ENCODE data around the gene ANXA4.
"Not testable (repeated sequence)": the region's sequence is repeated elsewhere in the genome, so short reads cannot be mapped to it uniquely, and the experiment has no call there.

ANXA4 gene

GRCh38 chr2:69811591-69811990 lies 69.7 kb downstream of the ANXA4 start:
- no peak for DNase-seq

DNA sequence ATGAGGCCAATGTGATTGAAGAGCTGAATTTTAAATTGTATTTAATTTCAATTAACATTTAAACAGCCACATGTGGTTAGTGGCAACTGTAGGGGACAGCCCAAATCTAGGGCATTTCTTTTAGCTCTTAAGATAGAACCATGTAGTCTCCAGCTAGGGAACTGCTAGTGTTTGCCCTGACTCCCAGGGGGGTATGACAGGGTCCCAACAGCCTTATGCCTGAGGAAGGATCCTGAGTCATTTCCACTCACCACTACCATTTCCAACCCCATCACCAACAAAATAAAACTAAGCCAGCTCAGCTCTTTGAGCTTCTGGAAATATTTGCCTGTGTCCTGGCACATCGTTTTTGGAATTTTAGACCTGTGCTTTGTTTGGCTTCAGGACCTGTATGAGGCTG lies 73.8 kb downstream of the ANXA4 start:
- no peak for DNase-seq

GRCh38 chr2:69816923-69817542 lies 75.1 kb downstream of the ANXA4 start:
- DNase-seq = peak; percentile 63

- DNase-seq = no peak
These were observed 76.0 kb downstream of the ANXA4 start for GRCh38 chr2:69817729-69818501.

DNA sequence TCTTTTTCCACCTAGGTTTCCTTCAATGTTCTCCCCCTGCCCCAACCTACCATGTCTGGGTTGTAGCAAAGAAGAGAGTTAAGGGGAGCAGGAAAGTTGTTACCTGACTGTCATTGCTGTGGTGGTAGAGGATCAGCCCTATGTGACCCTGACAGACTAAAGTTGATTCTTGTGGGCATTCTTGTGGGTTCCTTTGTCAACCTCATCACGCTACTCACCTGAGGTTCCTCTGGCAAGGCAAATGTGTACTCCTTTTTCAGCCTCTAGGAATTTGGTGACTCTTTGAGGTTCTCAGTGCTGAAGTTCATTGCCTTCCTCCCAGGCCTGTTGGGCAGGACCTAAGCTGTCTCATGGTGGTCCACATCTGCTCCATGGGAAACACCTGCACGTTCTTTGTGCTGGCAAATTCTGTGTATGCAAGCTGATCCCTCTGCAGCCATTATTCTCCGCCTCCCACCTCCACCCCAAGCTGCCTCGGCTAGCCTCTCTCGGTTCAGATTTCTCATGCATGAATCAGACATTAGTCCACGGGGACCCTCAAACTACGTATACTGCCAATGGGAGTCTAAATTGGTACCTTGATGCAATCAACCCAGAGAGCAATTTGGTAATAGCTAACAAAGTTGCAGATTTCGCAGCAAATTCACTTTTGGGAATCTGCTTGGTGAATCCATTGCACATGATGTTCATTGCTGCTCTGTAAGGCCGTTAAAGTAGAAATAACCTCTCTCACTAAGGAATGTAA lies 86.0 kb downstream of the ANXA4 start:
- no peak for DNase-seq

DNA sequence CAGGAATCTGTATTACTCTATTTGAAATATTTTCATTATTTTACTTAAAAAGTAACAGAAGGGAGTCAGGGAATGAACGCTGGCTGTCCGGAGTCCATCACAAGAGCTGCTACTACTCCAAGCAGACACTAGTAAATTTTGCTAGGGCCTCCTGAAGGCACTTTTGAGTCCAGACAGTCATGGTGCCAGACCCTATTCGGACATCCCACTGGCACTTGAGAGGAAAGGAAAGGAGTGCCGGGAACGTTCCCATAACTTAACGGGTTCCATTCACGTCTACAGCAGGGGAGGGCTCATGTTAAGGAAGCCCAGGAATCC lies 87.0 kb downstream of the ANXA4 start:
- no peak for DNase-seq

GRCh38 chr2:69829256-69830044 lies 87.5 kb downstream of the ANXA4 start, which contains the start of gene GMCL1:
Gene GMCL1, plus strand, starts transcription at chr2:69829660. Its CDS starts 233 bp downstream, at chr2:69829893.
- peak; percentile 70 for DNase-seq

- peak; percentile 29 for DNase-seq
These were observed 88.3 kb downstream of the ANXA4 start for GRCh38 chr2:69830045-69830905.

DNA sequence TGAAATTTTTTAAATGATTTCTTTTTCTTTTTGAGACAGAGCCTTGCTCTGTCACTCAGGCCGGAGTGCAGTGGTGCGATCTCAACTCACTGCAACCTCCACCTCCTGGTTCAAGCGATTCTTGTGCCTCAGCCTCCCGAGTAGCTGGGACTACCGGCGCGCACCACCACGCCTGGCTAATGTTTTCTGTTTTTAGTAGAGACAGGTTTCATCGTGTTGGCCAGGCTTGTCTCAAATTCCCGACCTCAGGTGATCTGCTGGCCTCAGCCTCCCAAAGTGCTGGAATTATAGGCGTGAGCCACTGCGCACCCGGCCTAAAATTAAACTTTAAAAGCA lies 88.9 kb downstream of the ANXA4 start:
- DNase-seq = not testable (repeated sequence)

GRCh38 chr2:69831354-69831905 lies 89.5 kb downstream of the ANXA4 start:
- no peak for DNase-seq

DNA sequence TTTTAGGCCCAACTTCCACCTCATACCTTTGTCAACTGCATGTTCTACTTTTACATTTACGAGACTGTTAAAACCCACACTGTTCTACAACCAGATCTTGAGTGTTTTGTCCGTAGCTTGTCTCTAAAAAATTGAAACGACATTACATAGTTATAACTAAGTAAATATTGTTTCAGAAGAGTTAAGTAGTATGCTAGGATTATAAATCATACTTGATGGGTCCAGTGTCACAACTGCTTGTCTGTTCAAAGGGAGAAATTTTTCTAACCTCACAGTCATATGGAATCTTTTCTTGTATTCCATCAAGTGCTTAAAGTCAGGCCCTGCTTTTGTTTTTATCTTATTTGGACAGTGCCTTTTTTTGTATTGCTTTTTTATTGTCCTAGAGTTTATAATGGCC lies 91.8 kb downstream of the ANXA4 start:
- no peak for DNase-seq

DNA sequence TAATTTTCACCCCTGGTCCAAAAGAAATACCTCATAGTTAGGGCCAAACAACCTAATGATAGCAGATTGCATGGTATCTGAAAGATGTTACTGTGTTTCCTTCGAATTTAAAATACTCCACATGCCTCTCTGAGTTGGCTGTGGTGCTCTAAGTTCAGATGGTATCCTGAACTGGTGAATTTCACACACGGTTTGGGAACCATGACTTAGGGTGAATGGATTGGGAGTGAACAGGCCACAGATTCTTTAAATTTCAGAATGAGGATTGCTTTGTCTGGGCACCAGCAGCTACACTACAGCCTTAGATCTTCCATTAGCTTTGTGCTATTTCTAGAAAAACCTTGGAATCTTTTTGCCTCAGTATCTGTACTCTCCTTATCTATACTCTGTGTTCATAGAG lies 93.7 kb downstream of the ANXA4 start:
- no peak for DNase-seq

DNA sequence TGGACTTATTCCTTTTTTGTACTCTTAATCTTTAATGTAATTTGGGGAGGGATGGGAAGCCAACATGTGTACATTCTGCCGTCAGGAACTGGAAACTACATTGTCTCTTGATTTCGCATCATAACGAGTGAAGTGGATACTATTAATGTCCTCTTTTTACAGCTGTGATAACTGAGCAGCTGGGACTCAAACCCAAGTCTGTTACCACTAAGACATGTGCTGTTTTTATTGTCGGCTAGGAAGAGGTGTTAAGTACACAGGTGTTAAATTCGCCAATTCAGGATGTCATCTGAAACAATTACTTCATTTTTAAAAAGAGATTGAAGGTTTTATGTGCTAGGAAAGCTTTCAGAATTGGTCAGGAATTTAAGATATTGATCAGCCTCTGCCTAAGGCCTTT lies 94.4 kb downstream of the ANXA4 start:
- no peak for DNase-seq

GRCh38 chr2:69837533-69837932 lies 95.6 kb downstream of the ANXA4 start:
- DNase-seq = no peak

GRCh38 chr2:69843993-69844392 lies 102.1 kb downstream of the ANXA4 start:
- no peak for DNase-seq

DNA sequence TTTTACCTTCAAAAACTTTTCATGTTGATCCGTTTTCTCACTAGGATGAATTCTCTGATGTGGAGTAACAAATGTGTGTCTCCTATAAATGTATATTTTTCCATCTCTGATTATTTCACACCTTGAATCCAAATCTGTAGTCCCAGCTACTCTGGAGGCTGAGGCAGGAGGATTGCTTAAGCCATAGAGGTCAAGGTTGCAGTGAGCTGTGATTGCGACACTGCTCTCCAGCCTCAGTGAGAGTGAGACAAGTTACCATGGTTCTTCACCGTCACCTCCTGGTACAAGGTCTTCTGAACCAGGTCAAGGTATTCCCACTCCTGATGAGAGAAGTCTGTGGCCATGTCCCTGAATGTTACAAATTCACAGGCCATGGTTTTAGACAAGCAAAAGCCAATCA lies 102.6 kb downstream of the ANXA4 start:
- no peak for DNase-seq

- DNase-seq = no peak
These were observed 104.5 kb downstream of the ANXA4 start for GRCh38 chr2:69846182-69847067.

DNA sequence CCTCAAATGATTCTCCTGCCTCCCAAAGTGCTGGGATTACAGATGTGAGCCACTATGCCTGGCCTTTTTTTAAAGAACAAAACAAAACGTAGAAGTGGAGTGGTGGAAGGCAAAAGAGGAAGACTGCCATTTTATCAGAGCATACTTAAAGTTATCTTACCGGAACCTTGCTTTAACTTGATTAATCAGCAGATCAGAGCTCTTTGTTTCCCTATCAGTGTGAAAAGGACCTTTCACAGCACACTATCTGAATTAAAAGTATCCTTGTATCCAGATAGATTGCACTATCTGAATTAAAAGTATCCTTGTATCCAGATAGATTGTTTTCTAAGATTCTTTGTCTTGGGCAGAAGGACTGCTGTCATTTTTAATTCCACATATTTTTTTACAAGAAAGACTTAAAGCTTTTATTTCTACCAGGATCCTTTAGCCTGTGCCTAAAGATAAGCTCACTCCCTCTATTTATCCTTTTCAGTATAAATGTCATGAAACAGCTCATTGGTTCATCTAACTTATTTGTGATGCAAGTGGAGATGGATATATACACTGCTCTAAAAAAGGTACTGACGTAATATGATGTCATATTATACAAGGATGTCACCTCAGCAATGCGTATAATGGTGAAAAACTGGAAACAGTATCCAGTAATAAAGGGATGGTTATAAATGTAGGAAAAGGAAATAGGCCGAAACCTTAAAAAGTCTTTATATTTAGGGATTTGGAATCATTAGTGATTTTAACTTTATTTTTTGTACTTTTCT lies 105.3 kb downstream of the ANXA4 start:
- no peak for DNase-seq

GRCh38 chr2:69848186-69848790 lies 106.4 kb downstream of the ANXA4 start:
- DNase-seq = no peak

GRCh38 chr2:69858261-69858660 lies 116.3 kb downstream of the ANXA4 start:
- DNase-seq = no peak
